ENCODE measurements around the gene SORCS3. TPM values are rescaled to one million over a fixed set of nuclear protein-coding genes. Genes with fewer than 3 reads are reported as not detected.

SORCS3 gene
- total RNA-seq, 4 donors from 2014 or later, result 0.26 to 0.50 (median 0.41) TPM

DNA sequence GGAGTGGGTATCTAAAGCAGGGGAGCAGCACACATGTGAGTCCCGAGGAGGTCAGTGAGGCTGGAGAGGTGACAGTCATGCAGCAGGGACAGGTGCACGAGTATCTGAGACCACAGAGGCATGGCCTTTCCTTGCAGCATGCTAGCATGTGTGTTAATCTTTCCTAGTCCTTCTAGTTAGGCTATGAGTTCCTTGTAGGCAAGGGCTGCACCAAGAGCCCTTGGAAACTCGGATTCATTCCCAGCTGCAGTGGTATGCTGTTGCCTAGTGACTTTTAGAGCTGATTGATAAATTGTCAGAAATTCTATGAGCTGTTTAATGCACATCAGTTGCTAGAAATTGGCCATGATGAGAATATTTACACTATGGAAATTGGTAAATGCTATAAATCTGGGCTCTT lies 132.0 kb downstream of the SORCS3 start:
- intact Hi-C loops (cut with DNase I), result no loop called here
- Histone ChIP-seq H3K36me3 (no peaks in the 10 kb centered on the region), H3K9me3 (no peaks in the 10 kb centered on the region), H3K27ac (replicated peaks in 1 of 4) (no peak overlapping the region), H3K27me3 (no peaks in the 10 kb centered on the region), H3K4me3 (no peak overlapping the region), H3K4me1 (no peaks in the 10 kb centered on the region)
- WGBS, result 75% methylated on average over 3 of the region's 3 CpGs
- no peak for TF ChIP-seq CTCF (IDR thresholded peaks at IDR 0.05)
- no peak for DNase-seq (ENCODE audit: extremely low spot score)

DNA sequence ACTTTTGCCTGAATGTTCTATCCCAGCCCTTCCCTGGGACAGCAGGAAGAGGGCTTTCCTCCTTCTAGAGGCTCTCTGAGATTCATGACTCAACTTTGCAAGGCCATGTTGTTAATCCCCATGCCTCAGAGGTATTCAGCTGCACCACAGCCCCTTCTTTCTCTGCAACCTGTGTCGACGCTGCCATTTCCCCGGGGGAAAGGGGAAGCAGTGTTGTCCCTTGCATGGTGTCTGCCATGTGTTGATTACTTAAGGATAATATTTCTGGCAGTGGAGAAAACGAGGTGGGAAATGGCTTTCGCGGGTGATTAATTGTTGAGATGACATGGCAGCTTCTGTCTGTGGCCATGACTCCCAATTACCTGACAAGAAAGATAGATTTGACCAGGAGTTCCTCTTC lies 133.1 kb downstream of the SORCS3 start:
- H3K36me3 ChIP-seq, result no peaks in the 10 kb centered on the region
- 64% methylated on average over 6 of the region's 6 CpGs for WGBS
- TF ChIP-seq POLR2AphosphoS5 (IDR thresholded peaks at IDR 0.05) (no peak), CTCF (IDR thresholded peaks at IDR 0.05) (no peak), EP300 (IDR thresholded peaks at IDR 0.05) (no peak), POLR2A (IDR thresholded peaks at IDR 0.05; ENCODE audit: low read depth) (no peak)
- no peak overlapping the region for H3K4me3 ChIP-seq
- H3K9me3 ChIP-seq, result no peaks in the 10 kb centered on the region
- no peaks in the 10 kb centered on the region for H3K4me1 ChIP-seq
- no peaks in the 10 kb centered on the region for H3K27me3 ChIP-seq
- intact Hi-C loops (cut with DNase I), result no loop called here
- no peak for DNase-seq (ENCODE audit: extremely low spot score)
- H3K27ac ChIP-seq (replicated peaks in 1 of 4), result no peak overlapping the region

DNA sequence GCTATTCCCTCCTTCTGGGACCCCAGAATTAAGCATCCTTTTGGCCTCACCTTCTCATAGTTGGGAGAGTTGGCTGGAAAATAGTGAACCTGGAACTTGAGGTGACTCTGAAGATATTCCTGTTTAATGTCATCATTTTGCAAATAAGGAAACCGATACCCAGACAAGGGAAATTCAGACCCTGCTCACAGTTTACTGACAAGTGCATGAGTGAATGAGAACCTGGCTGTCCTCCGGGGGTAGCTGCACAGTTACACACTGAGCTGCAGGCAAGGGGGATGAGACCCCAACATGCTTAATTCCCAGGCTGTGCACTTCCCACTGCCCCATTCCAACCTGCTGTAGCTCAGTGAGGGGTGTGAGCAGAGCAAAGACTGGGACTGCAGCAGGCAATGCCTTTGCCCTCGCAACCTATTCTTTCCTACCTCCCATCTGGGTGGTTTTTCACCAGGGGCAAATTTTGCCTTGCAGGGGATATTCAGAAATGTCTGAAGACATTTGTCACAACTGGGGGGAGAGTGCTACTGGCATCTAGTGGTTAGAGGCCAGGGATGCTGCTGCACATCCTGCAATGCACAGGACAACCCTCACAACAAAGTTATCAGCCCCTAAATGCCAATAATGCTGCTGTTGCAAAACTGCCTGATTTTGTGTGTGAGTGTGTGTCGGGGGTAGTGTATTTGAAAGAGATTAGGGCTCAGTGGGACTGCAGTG lies 136.2 kb downstream of the SORCS3 start:
- Histone ChIP-seq H3K4me1 (no peaks in the 10 kb centered on the region), H3K27me3 (no peaks in the 10 kb centered on the region), H3K27ac (replicated peaks in 1 of 4) (no peak overlapping the region), H3K4me3 (no peak overlapping the region), H3K9me3 (no peaks in the 10 kb centered on the region), H3K36me3 (no peaks in the 10 kb centered on the region)
- intact Hi-C loops (cut with DNase I), result no loop called here
- no peak for TF ChIP-seq POLR2AphosphoS5 (IDR thresholded peaks at IDR 0.05)
- no peak for TF ChIP-seq EP300 (IDR thresholded peaks at IDR 0.05)
- TF ChIP-seq CTCF (IDR thresholded peaks at IDR 0.05), result peak in 1 of 3 experiments; percentile 21
- no peak for DNase-seq (ENCODE audit: extremely low spot score)
- 90% methylated on average over 3 of the region's 4 CpGs for WGBS

GRCh38 chr10:104778371-104778770 lies 137.3 kb downstream of the SORCS3 start:
- no peak overlapping the region for H3K27ac ChIP-seq (replicated peaks in 1 of 4)
- WGBS, result 70% methylated on average over 3 of the region's 3 CpGs
- no peaks in the 10 kb centered on the region for H3K9me3 ChIP-seq
- TF ChIP-seq EP300 (IDR thresholded peaks at IDR 0.05), result no peak
- no peak for TF ChIP-seq POLR2AphosphoS5 (IDR thresholded peaks at IDR 0.05)
- no peak for TF ChIP-seq POLR2A (IDR thresholded peaks at IDR 0.05; ENCODE audit: low read depth)
- TF ChIP-seq CTCF (IDR thresholded peaks at IDR 0.05), result no peak
- H3K4me1 ChIP-seq, result no peaks in the 10 kb centered on the region
- H3K27me3 ChIP-seq, result no peaks in the 10 kb centered on the region
- DNase-seq (ENCODE audit: extremely low spot score), result no peak
- no peak overlapping the region for H3K4me3 ChIP-seq
- intact Hi-C loops (cut with DNase I), result no loop called here
- H3K36me3 ChIP-seq, result no peaks in the 10 kb centered on the region

DNA sequence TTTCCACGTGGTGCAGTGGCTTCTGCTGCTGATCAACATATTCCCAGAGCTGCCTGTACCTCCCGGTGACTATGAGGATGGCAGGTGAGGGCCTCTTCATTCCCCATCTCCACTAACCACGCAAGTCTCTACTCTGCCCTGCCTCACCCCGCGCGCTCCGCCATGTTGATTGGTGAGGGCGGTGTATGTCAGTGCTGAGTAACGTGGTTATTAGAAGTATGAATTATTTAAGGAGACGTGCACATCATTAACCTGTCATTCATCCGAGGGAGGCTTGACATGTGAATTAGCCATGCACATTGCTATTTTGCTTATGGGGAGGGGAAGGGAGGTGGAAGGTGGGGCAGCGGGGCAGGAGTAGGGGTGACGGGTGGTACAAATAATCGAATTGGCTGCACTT lies 138.6 kb downstream of the SORCS3 start:
- Histone ChIP-seq H3K4me1 (no peaks in the 10 kb centered on the region), H3K36me3 (no peaks in the 10 kb centered on the region), H3K4me3 (no peak overlapping the region), H3K27ac (replicated peaks in 1 of 4) (no peak overlapping the region), H3K27me3 (no peaks in the 10 kb centered on the region), H3K9me3 (no peaks in the 10 kb centered on the region)
- intact Hi-C loops (cut with DNase I), result no loop called here
- DNase-seq (ENCODE audit: extremely low spot score), result no peak
- TF ChIP-seq EP300 (IDR thresholded peaks at IDR 0.05), result no peak
- WGBS, result 90% methylated on average over 14 of the region's 14 CpGs

All from esophagus muscularis mucosa (tissue), 4 donors.